IPS-20b (cell line): ENCODE data around the gene NAV2.

ENCODE experiments used
- H3K27ac ChIP-seq: one replicate; pipeline ENCODE4 v1.5.1; 2013; ENCODE audit warnings: low read length
- H3K27me3 ChIP-seq: 2 replicates; pipeline ENCODE4 v1.6.1; 2013; ENCODE audit warnings: mild to moderate bottlenecking, low read length, inconsistent platforms; ENCODE audit not compliant: insufficient read depth
- H3K36me3 ChIP-seq: 2 replicates; pipeline ENCODE4 v1.6.1; 2013; ENCODE audit warnings: low read depth, mild to moderate bottlenecking, inconsistent platforms, low read length, moderate library complexity; ENCODE audit not compliant: insufficient read depth
- H3K4me1 ChIP-seq: 2 replicates; pipeline ENCODE4 v1.6.1; 2013; ENCODE audit warnings: mild to moderate bottlenecking, control low read depth, inconsistent platforms, low read length, moderate library complexity; ENCODE audit not compliant: insufficient read depth
- H3K4me3 ChIP-seq: 2 replicates; pipeline ENCODE4 v1.5.1; 2013; ENCODE audit warnings: mild to moderate bottlenecking, low read length, inconsistent platforms
- H3K9ac ChIP-seq: 2 replicates; pipeline ENCODE4 v1.6.1; 2013; ENCODE audit warnings: low read depth, mild to moderate bottlenecking, inconsistent platforms, low read length, moderate library complexity
- H3K9me3 ChIP-seq: 2 replicates; pipeline ENCODE4 v1.6.1; 2013; ENCODE audit warnings: mild to moderate bottlenecking, low read depth, low read length, inconsistent platforms; ENCODE audit not compliant: insufficient read depth

Gene NAV2

GRCh38 chr11:19988598-19988997, 276.0 kb downstream of the NAV2 start:
- Histone ChIP-seq H3K9me3 (no peaks in the 10 kb centered on the region), H3K9ac (no peak overlapping the region), H3K4me3 (no peak overlapping the region), H3K36me3 (peaks cover 36% of the 10 kb centered on the region), H3K27ac (no peak overlapping the region), H3K4me1 (peaks cover 17% of the 10 kb centered on the region; the same call in 1 of the 2 replicates), H3K27me3 (no peaks in the 10 kb centered on the region)

GRCh38 chr11:19989191-19989590, 276.6 kb downstream of the NAV2 start:
- Histone ChIP-seq H3K36me3 (peaks cover 38% of the 10 kb centered on the region), H3K9ac (no peak overlapping the region), H3K9me3 (no peaks in the 10 kb centered on the region), H3K4me3 (no peak overlapping the region; the same call in 1 of the 2 replicates), H3K27ac (no peak overlapping the region), H3K4me1 (peaks cover 17% of the 10 kb centered on the region; the same call in 1 of the 2 replicates), H3K27me3 (no peaks in the 10 kb centered on the region)

GRCh38 chr11:19992162-19992561, 279.5 kb downstream of the NAV2 start:
- no peak overlapping the region for H3K9ac ChIP-seq
- peaks cover 7% of the 10 kb centered on the region; the same call in 1 of the 2 replicates for H3K27me3 ChIP-seq
- no peaks in the 10 kb centered on the region for H3K9me3 ChIP-seq
- peaks cover 25% of the 10 kb centered on the region for H3K36me3 ChIP-seq
- H3K4me3 ChIP-seq: no peak overlapping the region
- H3K27ac ChIP-seq: no peak overlapping the region
- H3K4me1 ChIP-seq: peaks cover 22% of the 10 kb centered on the region; the same call in 1 of the 2 replicates

DNA sequence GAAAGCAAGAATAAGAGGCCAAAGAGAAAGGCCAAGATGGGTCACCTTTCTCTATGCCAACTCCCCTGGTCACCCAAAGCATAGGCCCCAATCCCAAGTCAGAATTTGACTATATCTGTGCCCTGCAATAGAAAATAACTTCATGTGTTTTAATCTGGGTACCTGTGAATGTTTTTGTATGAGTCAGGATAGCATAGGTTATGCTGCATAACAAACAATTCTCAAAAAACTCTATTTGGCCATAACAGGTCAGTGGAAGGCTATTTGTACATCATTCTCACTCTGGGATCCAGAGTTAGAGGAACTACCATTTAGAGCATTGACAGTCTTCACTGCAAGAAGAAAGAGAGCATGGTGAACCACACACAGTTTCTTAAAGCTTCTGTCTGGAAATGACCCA, 280.4 kb downstream of the NAV2 start:
- H3K9me3 ChIP-seq: no peaks in the 10 kb centered on the region
- peaks cover 19% of the 10 kb centered on the region for H3K36me3 ChIP-seq
- no peak overlapping the region for H3K27ac ChIP-seq

GRCh38 chr11:19994672-19995071, 282.0 kb downstream of the NAV2 start:
- peaks cover 7% of the 10 kb centered on the region; the same call in 1 of the 2 replicates for H3K4me1 ChIP-seq
- H3K9ac ChIP-seq: no peak overlapping the region
- H3K4me3 ChIP-seq: no peak overlapping the region
- H3K27me3 ChIP-seq: peaks cover 26% of the 10 kb centered on the region
- H3K27ac ChIP-seq: no peak overlapping the region
- H3K36me3 ChIP-seq: peaks cover 14% of the 10 kb centered on the region
- no peaks in the 10 kb centered on the region for H3K9me3 ChIP-seq

More for the DNA sequence above, 280.4 kb downstream of the NAV2 start:
- H3K27me3 ChIP-seq: peaks cover 14% of the 10 kb centered on the region; the same call in 1 of the 2 replicates
- H3K4me1 ChIP-seq: peaks cover 18% of the 10 kb centered on the region; the same call in 1 of the 2 replicates
- no peak overlapping the region for H3K4me3 ChIP-seq
- no peak overlapping the region for H3K9ac ChIP-seq

GRCh38 chr11:19995145-19995544, 282.5 kb downstream of the NAV2 start:
- Histone ChIP-seq H3K4me1 (peaks cover 11% of the 10 kb centered on the region; the same call in 1 of the 2 replicates), H3K9me3 (no peaks in the 10 kb centered on the region), H3K27ac (no peak overlapping the region), H3K36me3 (peaks cover 12% of the 10 kb centered on the region), H3K9ac (no peak overlapping the region), H3K27me3 (peaks cover 26% of the 10 kb centered on the region), H3K4me3 (no peak overlapping the region)

- Histone ChIP-seq H3K36me3 (peaks cover 12% of the 10 kb centered on the region), H3K27ac (no peak overlapping the region), H3K9me3 (no peaks in the 10 kb centered on the region), H3K4me1 (peaks cover 21% of the 10 kb centered on the region), H3K4me3 (no peak overlapping the region), H3K27me3 (peaks cover 33% of the 10 kb centered on the region), H3K9ac (no peak overlapping the region)
Measured at GRCh38 chr11:19996571-19996970, 283.9 kb downstream of the NAV2 start.

GRCh38 chr11:20000022-20000350, 287.3 kb downstream of the NAV2 start:
- Histone ChIP-seq H3K36me3 (peaks cover 8% of the 10 kb centered on the region), H3K9ac (no peak overlapping the region), H3K27ac (no peak overlapping the region), H3K9me3 (no peaks in the 10 kb centered on the region), H3K27me3 (peaks cover 48% of the 10 kb centered on the region), H3K4me3 (peak overlapping the region; percentile 11; the same call in 1 of the 2 replicates), H3K4me1 (peaks cover 38% of the 10 kb centered on the region)

DNA sequence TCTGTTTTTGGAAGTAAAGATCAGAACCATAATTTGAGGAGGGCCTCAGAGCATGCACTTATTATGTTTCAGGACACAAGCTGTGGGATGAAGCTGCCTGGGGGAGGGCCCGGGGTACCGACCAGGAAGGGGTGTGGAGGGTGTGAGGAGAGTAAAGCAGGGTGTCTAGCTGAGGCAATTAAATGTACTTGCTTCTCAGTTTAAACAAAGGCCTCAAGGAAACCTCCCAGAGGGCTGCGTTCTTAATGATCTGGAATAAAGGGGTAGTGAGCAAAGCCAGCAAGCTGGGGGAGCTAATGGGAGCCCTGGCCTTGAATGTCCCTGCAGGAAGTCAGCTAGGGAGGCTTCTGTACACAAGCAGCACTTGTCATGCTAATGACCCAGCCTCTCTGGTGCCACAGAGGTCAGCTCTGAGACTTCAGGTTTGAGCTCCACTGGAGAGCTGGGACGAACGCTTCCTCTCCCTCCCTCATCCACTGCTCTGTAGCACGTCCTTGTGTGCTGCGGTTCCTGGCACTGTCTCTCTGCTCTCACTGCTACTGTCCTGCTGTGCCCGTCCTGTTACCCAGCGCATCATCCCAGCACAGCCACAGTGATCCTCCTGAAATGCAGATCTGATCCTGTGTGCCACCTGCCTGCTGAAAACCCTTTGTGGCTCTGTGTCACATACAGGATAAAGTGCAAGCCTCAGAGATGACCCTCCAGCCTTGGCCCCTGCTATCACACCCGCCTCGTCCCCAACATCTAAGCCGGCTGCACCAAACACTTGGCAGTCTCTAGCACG, 287.9 kb downstream of the NAV2 start:
- Histone ChIP-seq H3K4me3 (peak overlapping the region; percentile 11; the same call in 1 of the 2 replicates), H3K36me3 (peaks cover 8% of the 10 kb centered on the region), H3K27ac (no peak overlapping the region), H3K27me3 (peaks cover 48% of the 10 kb centered on the region), H3K9ac (no peak overlapping the region), H3K4me1 (peaks cover 38% of the 10 kb centered on the region), H3K9me3 (no peaks in the 10 kb centered on the region)

GRCh38 chr11:20002312-20003216, 289.9 kb downstream of the NAV2 start:
- H3K4me3 ChIP-seq: no peak overlapping the region
- H3K27me3 ChIP-seq: peaks cover 39% of the 10 kb centered on the region
- H3K27ac ChIP-seq: no peak overlapping the region
- H3K4me1 ChIP-seq: peaks cover 33% of the 10 kb centered on the region
- peaks cover 8% of the 10 kb centered on the region for H3K36me3 ChIP-seq
- no peaks in the 10 kb centered on the region for H3K9me3 ChIP-seq
- no peak overlapping the region for H3K9ac ChIP-seq

DNA sequence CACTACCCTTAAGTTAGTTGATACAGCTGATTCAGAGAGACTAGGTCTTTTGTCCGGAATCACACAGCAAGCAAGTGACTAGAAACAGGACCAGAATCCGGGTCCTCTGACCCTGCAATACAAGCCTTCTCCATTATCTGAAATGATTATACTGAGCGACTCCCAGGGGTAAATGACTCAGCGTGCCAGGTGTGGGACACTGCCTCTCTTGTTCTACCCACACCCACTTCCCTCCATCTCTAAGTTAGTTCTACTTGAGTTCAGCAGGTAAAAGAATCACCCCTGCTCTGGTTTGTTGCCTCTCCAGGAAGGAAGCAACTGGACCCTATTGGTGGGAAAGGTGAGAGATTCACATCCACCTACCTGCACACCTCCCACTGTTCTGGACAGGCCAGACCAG, 290.7 kb downstream of the NAV2 start:
- Histone ChIP-seq H3K36me3 (peaks cover 8% of the 10 kb centered on the region), H3K9ac (no peak overlapping the region), H3K4me3 (no peak overlapping the region), H3K4me1 (peaks cover 33% of the 10 kb centered on the region), H3K9me3 (no peaks in the 10 kb centered on the region), H3K27me3 (peaks cover 31% of the 10 kb centered on the region), H3K27ac (no peak overlapping the region)
